Sigmoid colon (tissue), 4 donors: ENCODE results near the gene GNL3.

Experiments
- CTCF ChIP-seq, 4 experiments: fragments of 450-650 bp in 3 of 4; fragments of 200-600 bp in 1 of 4; IDR thresholded peaks; one replicate each; pipeline ENCODE4 v1.5.1; 2016 to 2019; ENCODE audit warnings: antibody characterized with exemption in 4 of 4, mild to moderate bottlenecking in 3 of 4, moderate library complexity in 2 of 4
- EP300 ChIP-seq, 4 donors: sonication (generic); formaldehyde crosslinking; IDR thresholded peaks; one replicate each; pipeline ENCODE4 v1.6.1; 2017; ENCODE audit warnings: antibody characterized with exemption in 4 of 4
- POLR2A ChIP-seq, 2 donors: fragments of 450-650 bp; IDR thresholded peaks; one replicate each; pipeline ENCODE4 v1.6.1; 2016; ENCODE audit warnings: antibody characterized with exemption in 2 of 2, mild to moderate bottlenecking in 2 of 2, moderate library complexity in 2 of 2
- POLR2AphosphoS5 ChIP-seq, 4 donors: sonication (generic); formaldehyde crosslinking; IDR thresholded peaks; one replicate each; pipeline ENCODE4 v1.6.1; 2017; ENCODE audit warnings: antibody characterized with exemption in 4 of 4

GRCh38 chr3:52660046-52660445 lies 25.8 kb upstream of the GNL3 start:
- TF ChIP-seq CTCF (IDR thresholded peaks at IDR 0.05) (no peak), EP300 (IDR thresholded peaks at IDR 0.05) (no peak), POLR2A (IDR thresholded peaks at IDR 0.05) (no peak), POLR2AphosphoS5 (IDR thresholded peaks at IDR 0.05) (no peak)
